Measurements from ENCODE around the gene RGMA.

- TF ChIP-seq EZH2 (IDR thresholded peaks at IDR 0.05; ENCODE audit: borderline replicate concordance, insufficient read depth, low read length, poor library complexity, severe bottlenecking) (no peak), CTCF (IDR thresholded peaks at IDR 0.05; ENCODE audit: poor library complexity, severe bottlenecking) (no peak), TAF1 (IDR thresholded peaks at IDR 0.05; ENCODE audit: low read depth) (no peak), POLR2AphosphoS5 (IDR thresholded peaks at IDR 0.05) (no peak), EP300 (conservative IDR thresholded peaks at IDR 0.05; ENCODE audit: poor library complexity, severe bottlenecking) (no peak), MXI1 (conservative IDR thresholded peaks at IDR 0.05; ENCODE audit: poor library complexity, severe bottlenecking) (no peak), RAD21 (conservative IDR thresholded peaks at IDR 0.05) (no peak), SMC3 (conservative IDR thresholded peaks at IDR 0.05; ENCODE audit: poor library complexity) (no peak)
- TF ChIP-seq, protein P1, sequence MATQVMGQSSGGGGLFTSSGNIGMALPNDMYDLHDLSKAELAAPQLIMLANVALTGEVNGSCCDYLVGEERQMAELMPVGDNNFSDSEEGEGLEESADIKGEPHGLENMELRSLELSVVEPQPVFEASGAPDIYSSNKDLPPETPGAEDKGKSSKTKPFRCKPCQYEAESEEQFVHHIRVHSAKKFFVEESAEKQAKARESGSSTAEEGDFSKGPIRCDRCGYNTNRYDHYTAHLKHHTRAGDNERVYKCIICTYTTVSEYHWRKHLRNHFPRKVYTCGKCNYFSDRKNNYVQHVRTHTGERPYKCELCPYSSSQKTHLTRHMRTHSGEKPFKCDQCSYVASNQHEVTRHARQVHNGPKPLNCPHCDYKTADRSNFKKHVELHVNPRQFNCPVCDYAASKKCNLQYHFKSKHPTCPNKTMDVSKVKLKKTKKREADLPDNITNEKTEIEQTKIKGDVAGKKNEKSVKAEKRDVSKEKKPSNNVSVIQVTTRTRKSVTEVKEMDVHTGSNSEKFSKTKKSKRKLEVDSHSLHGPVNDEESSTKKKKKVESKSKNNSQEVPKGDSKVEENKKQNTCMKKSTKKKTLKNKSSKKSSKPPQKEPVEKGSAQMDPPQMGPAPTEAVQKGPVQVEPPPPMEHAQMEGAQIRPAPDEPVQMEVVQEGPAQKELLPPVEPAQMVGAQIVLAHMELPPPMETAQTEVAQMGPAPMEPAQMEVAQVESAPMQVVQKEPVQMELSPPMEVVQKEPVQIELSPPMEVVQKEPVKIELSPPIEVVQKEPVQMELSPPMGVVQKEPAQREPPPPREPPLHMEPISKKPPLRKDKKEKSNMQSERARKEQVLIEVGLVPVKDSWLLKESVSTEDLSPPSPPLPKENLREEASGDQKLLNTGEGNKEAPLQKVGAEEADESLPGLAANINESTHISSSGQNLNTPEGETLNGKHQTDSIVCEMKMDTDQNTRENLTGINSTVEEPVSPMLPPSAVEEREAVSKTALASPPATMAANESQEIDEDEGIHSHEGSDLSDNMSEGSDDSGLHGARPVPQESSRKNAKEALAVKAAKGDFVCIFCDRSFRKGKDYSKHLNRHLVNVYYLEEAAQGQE (IDR thresholded peaks at IDR 0.05; ENCODE audit: borderline replicate concordance) = no peak
Observed at GRCh38 chr15:93046120-93046519, 42.9 kb downstream of the RGMA start.

All from neural cell (in vitro differentiated cells).